ENCODE data around the gene TUBB2B. TPM values are rescaled to one million over a fixed set of nuclear protein-coding genes. Genes with fewer than 3 reads are reported as not detected.
A peak's percentile ranks its signal among the peaks of the same experiment; 100 is the strongest.

Gene TUBB2B
- total and polyA plus RNA-seq, 2 donors (not counting 1 experiment from before 2014, with no cell fraction given), result 14.7 TPM; not detected in 1

GRCh38 chr6:3229566-3230178 lies 2.2 kb upstream of the TUBB2B start:
- ATAC-seq (ENCODE audit: low read depth), result peak; percentile 42
- H3K27me3 ChIP-seq (replicated peaks in 1 of 4; ENCODE audit: control extremely low read depth in 1 of 4, control insufficient read depth in 3 of 4, insufficient read depth in 4 of 4, low read length in 3 of 4), result peaks cover 0 to 83% (median 64%) of the 10 kb centered on the region in 4 experiments
- ChIA-PET CTCF (interaction anchor here (0.7 to 4.0 kb wide), 3 partner anchors 22 to 104 kb away, joined by 3 to 18 read pairs (median 4); no protein-coding TSS in a partner anchor), POLR2A (interaction anchor here (0.6 kb wide), 1 partner anchor 1788 kb away, joined by 3 read pairs; no protein-coding TSS in a partner anchor)
- peak overlapping the region; percentile 44 for H2AFZ ChIP-seq (ENCODE audit: insufficient read depth, low read depth, low read length, poor library complexity, severe bottlenecking)
- Mint-ChIP-seq H3K4me1 (peaks cover 53% of the 10 kb centered on the region), H3K4me3 (peak overlapping the region; percentile 95), H3K27ac (no peak overlapping the region), H3K9me3 (ENCODE audit: insufficient read depth) (no peaks in the 10 kb centered on the region), H3K27me3 (peaks cover 76% of the 10 kb centered on the region)
- TF ChIP-seq CTCF (IDR thresholded peaks at IDR 0.05) (no peak), EZH2 (IDR thresholded peaks at IDR 0.05; ENCODE audit: borderline replicate concordance, insufficient read depth, low read depth, low read length, poor library complexity, severe bottlenecking) (no peak)
- intact Hi-C loops (cut with micrococcal nuclease), result loop anchor here (1.0 kb wide), 1 partner anchor 66 kb away; no protein-coding TSS in a partner anchor
- no peaks in the 10 kb centered on the region for H3K79me2 ChIP-seq (ENCODE audit: control insufficient read depth, insufficient read depth, low read length)
- H3K9ac ChIP-seq (ENCODE audit: low read length), result peak overlapping the region; percentile 63
- DNase-seq, result peak; percentile 66
- no peaks in the 10 kb centered on the region for H3K36me3 ChIP-seq (replicated peaks in 1 of 2; ENCODE audit: control extremely low read depth in 1 of 2, control insufficient read depth in 1 of 2, extremely low read depth in 1 of 2, insufficient read depth in 2 of 2, low read length in 1 of 2)
- H3K4me2 ChIP-seq (replicated peaks; ENCODE audit: low read depth, low read length, poor library complexity, severe bottlenecking), result peak overlapping the region; percentile 96
- no peak overlapping the region for H3K27ac ChIP-seq (ENCODE audit: low read length in 2 of 2)
- peaks cover 58 to 59% of the 10 kb centered on the region in 2 donors for H3K4me1 ChIP-seq (ENCODE audit: control insufficient read depth in 2 of 2, insufficient read depth in 2 of 2, low read length in 2 of 2)
- no peaks in the 10 kb centered on the region for H4K20me1 ChIP-seq (ENCODE audit: control insufficient read depth, insufficient read depth, low read length, poor library complexity, severe bottlenecking)
- H3K4me3 ChIP-seq (ENCODE audit: control extremely low read depth in 1 of 5, extremely low read depth in 1 of 5, insufficient read depth in 1 of 5, low read depth in 2 of 5, low read length in 4 of 5), result peak overlapping the region; percentile 25 to 40 (median 35)
- WGBS (ENCODE audit: insufficient coverage), result 3% methylated on average over 11 of the region's 28 CpGs
- H3K9me3 ChIP-seq (ENCODE audit: control extremely low read depth in 1 of 3, control insufficient read depth in 2 of 3, insufficient read depth in 1 of 3, low read length in 2 of 3), result peaks cover 0 to 37% (median 0%) of the 10 kb centered on the region in 3 donors
